DMS153 treated with DMSO at 0.1 percent for 48 hours (cell line): ENCODE measurements around the gene COMMD4.
"Not testable (repeated sequence)": the region's sequence is repeated elsewhere in the genome, so short reads cannot be mapped to it uniquely, and the experiment has no call there.

Experiments used
- DNase-seq: peaks from one replicate; lab custom pipeline; 2025; ENCODE audit not compliant: unreplicated experiment; lab: John Stamatoyannopoulos, UW

The COMMD4 gene

DNA sequence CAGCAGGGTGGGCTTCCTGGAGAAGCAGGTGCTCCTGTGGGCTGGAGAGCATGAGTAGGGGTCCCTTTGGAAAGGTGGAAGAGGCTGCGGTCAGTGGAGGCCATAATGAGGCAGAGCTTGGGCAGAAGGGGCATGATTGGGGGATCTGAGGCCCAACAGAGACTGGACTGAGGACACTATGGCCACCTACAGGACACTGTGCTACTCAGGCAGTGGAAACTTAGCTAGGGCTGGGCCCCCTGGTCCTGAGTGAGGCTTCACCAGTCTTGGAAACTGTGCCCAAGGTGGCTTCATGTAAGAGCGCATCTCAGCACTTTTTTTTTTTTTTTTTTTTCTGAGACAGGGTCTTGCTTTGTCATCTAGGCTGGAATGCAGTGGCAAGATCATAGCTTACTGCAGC, 6.3 kb upstream of the COMMD4 start:
- DNase-seq, result no peak

DNA sequence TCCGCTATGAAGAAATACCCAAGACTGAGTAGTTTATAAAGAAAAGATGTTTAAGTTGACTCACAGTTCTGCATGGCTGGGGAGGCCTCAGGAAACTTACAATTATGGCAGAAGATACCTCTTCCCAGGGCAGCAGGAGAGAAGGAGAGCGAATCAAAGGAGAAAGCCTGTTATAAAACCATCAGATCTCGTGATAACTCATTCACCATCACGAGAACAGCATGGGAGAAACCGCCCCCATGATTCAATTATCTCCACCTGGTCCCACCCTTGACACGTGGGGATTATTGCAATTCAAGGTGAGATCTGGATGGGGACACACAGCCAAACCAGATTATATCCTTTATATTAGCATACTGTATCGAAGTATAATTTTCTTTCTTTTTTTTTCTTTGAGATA, 3.8 kb upstream of the COMMD4 start:
- DNase-seq, result not testable (repeated sequence)

DNA sequence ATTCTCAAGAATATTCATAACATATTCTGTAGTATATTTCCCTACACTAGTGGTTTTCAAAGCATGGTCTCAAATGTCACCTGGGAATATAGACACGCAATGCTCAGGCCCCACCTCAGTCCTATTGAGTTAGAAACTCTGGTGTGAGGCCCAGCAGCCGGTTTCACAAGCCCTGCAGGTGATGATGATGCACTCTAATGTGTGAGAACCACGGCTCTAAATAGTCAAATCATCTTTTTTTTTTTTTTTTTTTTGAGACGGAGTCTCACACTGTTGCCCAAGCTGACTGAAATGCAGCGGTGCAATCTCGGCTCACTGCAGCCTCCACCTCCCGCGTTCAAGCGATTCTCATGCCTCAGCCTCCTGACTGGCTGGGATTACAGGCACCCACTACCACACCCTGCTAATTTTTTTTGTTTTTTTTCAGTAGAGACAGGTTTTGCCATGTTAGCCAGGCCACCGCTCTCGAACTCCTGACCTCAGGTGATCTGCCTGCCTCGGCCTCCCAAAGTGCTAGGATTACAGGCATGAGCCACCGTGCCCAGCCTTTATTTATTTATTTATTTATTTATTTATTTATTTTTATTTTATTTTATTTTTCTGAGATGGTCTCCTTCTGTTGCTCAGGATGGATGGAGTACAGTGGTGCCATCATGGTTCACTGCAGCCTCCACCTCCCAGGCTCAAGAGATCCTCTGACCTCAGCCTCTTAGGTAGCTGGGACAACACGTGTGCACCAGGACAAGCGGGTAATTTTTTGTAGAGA, 2.0 kb upstream of the COMMD4 start:
- DNase-seq, result not testable (repeated sequence)

DNA sequence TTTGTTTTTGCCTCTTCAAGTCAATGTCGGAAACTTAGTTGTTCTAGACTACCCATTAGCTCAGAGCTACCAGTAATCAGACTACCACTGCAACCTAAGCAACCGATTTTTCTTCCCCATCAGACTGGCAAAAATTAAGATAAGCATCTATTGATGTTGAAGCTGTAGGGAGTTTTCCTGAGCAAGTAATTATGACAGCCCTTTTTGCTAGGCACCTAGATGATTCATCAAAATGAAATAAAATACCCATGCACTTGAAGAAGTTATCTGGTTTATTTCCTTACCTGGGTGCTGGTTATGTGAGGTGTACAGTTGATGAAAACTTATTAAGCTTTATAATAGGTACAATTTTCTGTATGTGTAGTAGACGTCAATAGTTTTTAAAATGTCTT, 554 bp upstream of the COMMD4 start:
- no peak for DNase-seq

DNA sequence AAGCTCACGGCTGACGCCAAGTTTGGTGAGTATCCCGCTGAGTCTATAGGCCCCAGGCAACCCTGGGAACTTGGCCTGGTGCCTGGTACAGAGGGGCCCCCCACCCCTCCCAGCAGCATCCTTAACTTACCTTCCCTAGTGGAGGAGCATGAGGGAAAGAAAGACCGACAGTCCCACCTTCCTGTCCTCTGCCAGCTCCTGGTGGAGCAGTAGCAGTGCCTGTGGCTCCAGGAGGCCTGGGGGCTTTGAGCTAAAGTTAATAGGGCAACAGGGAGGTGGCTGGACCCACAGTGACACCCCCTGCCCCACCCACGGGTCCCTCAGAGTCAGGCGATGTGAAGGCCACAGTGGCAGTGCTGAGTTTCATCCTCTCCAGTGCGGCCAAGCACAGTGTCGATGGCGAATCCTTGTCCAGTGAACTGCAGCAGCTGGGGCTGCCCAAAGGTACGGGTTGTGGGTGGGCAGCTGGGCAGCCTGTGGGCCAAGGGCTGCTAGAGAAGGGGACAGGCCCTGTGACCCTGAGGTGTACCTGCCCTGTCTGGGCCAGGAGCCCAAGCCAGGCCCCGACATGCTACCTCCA, 2.9 kb downstream of the COMMD4 start:
- DNase-seq, result no peak

DNA sequence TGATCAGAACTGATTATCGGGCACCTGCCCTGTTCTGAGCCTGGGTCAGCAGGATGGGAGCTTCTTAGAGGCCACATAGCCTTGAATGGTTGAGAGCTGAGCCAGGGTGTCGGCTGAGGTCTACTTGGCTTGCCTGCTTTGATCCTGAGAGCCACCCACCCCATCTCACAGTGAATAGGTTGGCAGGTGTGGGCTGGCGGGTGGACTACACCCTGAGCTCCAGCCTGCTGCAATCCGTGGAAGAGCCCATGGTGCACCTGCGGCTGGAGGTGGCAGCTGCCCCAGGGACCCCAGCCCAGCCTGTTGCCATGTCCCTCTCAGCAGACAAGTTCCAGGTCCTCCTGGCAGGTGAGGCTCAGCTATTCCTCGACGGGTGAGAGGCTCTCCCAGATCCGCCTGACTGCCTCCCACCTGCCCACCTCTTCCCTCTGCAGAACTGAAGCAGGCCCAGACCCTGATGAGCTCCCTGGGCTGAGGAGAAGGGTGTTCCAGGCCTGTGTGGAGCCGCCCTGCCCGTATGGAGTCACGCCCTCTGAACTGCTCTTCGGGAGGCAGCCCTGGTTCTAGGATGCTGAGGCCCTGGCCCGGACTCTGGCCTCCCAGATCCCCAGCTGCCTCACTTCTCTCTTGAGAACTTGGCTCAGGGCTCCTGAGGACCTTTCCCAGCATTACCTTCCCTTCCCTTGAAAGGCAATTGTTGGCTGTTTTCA, 3.8 kb downstream of the COMMD4 start:
- no peak for DNase-seq

DNA sequence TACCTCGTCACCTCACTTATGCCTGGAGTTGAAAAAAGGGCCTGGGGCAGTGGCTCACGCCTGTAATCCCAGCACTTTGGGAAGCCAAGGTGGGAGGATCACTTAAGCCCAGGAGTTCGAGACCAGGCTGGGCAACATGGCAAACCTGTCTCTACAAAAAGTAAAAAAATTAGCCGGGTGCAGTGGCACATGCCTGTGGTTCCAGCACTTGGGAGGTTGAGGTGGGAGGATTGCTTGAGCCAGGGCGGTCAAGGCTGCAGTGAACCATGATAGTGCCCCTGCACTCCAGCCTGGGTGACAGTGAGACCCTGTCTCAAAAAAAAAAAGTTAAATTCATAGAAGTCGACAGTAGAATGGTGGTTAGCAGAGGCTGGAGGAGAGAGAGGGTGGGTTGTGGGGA, 6.4 kb downstream of the COMMD4 start:
- DNase-seq, result no peak

DNA sequence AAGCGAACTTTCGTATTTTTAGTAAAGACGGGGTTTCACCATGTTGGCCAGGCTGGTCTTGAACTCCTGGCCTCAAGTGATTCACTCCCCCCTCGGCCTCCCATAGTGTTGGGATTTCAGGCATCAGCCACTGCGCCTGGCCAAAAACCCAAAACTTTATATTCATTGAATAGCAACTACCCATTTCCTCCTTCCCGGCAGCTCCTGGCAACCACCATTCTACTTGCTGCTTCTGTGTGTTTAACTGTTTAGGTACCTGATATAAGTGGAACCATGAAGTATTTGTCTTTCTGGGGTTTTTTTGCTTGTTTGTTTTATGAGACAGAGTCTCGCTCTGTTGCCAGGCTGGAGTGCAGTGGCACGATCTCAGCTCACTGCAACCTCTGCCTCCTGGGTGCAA, 8.1 kb downstream of the COMMD4 start:
- DNase-seq, result not testable (repeated sequence)

DNA sequence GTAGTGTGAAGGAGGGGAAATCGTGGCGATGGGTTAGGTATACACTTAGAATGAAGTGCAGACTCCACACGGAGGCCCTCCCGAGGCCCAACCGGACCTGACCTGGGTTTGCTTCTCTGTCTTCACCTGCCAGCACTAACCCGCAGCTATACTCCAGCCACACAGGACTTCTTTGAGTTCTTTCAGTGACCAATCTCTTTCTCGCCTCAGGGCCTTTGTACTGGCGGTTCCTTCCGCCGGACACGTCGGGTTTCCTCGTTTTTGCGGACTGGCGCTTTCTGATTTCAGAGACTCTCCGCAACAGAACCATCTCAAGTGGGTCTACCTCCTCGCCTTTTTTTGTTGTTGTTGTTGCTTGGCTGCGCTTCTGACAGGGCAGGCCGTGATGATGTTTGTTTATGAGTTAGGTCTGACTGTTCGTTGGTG, 10.9 kb downstream of the COMMD4 start, which contains the start of gene NEIL1:
Gene NEIL1, plus strand, starts transcription at position 244 of the 426 bp plus-strand sequence. CDS start 1,867 bp downstream, outside the sequence.
- no peak for DNase-seq

DNA sequence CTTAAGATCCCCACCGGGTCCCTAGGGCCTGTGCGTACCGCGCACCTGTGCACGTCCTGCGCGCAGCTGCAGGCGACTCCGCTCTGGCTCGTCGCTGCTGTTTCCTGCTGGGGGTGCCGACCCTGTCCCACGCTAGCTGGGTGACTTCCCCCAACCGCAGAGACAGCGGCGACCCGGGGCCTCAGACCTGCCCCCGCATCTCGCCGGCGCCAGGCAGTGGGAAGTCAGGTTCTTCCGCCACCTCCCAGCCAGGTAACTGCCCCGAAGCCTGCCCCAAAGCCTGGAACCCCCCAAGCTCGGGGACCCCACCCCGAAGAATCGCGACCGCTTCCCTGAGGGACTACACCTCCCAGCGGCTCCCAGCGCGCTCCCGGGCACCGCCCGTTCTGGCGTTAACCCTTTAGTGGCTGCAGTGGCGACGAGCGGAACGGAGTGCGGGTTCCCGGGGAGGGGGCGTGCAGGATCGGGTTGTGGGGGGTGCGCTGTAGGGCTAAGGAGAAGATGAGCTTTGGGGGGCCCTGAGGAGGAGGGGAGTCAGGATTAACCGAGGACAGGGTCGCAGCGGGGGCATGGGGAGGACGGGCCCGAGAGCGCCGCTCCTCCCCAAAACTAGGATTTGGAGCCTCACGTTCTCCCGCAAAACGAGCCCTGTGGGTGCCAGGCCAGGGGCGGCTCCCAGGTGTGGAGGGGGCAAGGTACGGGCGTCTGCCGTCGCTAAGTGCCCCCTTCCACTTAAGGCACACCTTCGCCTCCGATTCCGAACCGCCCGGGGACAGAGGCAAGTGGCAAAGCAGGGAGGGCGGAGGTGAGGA, 11.6 kb downstream of the COMMD4 start:
- DNase-seq, result no peak

DNA sequence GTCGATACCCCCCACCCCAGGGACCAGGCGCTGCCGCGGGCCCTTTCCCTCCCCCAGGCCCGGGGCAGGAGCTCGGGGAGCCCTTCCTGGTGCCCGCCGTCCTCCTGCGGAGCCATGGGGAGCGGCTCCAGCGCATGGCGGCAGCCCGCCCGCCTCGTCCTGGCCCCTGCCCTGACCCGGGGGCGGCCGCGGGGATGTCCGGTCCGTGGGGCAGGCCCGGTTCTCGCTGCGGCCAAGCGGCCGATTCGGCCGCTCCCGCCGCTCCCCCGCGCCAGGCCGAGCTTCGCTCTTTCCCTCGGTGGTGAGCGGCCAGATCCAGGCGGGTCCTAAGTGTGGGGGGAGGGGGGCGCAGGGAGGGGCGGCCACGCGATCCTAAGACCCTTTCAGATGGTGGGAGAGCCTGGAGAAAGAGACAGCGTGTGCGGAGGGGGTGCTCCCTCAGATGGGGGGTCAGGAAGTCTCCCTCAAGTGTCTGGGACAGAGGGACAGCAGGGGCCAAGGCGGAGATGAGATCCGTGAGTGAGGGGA, 12.2 kb downstream of the COMMD4 start:
- no peak for DNase-seq

DNA sequence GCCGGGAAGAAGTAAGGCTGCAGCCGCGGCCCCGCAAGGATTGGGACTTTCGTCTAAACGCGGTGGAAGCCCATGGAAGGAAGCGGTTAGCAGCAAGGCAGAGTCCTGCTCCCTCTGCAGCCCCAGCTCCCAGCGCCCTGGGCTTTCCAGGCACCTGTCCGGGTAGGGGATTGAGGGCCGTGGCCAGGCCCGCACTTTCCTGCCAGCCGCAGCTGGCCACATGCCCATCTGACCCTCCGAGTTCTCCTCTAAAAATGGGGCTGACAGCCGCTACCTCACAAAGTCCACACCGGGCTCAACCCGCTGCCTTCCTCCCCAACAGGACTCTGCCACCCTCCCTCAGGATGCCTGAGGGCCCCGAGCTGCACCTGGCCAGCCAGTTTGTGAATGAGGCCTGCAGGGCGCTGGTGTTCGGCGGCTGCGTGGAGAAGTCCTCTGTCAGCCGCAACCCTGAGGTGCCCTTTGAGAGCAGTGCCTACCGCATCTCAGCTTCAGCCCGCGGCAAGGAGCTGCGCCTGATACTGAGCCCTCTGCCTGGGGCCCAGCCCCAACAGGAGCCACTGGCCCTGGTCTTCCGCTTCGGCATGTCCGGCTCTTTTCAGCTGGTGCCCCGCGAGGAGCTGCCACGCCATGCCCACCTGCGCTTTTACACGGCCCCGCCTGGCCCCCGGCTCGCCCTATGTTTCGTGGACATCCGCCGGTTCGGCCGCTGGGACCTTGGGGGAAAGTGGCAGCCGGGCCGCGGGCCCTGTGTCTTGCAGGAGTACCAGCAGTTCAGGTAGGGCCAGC, 12.9 kb downstream of the COMMD4 start:
- no peak for DNase-seq

DNA sequence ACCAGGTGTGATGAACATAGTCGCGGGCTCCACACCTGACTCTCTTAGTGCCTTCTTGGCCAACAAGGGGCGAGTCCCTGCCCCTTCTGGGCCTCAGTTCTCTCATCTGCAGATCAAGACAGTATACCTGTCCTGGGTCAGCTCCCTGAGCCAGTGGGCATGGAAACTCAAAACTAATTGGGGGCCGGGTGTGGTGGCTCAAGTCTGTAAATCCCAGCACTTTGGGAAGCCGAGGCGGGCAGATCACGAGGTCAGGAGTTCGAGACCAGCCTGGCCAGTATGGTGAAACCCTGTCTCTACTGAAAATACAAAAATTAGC, 13.4 kb downstream of the COMMD4 start:
- not testable (repeated sequence) for DNase-seq

DNA sequence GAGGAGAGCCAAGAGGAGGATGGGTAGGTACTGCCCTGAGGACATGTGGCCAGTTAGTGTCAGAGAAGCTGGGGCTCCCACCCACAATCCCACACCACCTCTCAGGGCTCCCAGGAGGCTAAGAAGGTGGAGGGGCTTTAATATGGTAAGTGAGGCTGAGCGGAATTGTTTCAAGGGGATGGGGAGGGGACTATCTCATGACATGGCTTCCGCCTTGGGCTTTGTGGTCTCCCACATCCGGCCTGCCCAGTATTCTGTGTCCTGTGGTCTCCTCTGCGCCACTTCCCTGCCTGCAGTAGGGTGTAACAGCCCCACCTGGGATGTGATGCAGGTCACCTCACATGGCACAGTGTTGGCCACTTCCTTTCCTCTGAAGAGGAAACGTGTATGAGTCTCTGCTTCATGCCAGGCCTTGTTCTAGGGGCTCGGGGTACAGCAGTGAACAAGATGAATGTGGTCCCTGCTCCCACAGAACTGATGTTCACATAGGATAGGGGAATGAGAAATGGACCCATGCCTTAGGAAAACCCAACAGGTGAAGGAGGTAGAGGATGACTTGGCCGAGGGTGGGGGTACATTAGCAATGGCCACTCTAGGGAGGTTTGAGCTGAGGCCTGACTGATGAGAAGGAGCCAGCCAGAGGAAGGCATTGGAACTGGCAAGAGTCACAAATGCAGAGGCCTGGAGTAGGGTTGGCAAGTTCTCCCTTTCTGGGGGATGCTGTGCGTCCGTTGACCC, 14.2 kb downstream of the COMMD4 start:
- DNase-seq, result no peak

DNA sequence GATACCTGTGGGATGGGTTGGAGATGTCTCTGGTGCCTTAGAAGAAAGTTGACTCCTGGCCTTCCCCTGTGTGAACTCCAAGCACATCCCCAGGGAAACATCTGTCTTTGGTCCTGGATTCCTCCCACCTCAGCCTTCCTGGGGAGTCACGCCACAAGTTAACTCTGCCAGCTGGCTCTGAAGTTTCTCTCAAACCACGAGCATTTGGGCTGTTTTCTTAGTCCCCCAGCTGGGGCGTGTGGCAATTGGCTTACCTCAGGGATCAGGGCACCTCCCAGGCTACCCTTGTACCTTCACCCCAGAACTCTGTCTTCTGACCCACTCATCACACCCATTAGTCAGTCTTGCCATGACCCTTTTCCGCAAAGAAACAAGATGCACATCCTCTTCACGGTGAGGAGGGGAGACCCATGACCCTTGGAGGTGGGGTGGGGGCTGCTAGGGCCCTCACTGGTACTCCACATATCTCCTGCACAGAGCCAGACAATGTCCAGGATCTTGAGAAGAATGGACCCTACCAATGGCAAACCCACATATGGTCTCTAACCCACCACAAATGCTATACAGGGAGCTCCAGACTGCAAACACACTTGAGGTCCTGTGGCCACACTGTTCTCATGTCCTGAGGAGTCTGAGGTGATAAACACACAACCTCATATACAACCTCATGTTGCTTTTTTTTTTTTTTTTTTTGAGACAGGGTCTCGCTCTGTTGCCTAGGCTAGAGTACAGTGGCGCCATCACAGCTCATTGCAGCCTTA, 14.9 kb downstream of the COMMD4 start:
- DNase-seq, result no peak

DNA sequence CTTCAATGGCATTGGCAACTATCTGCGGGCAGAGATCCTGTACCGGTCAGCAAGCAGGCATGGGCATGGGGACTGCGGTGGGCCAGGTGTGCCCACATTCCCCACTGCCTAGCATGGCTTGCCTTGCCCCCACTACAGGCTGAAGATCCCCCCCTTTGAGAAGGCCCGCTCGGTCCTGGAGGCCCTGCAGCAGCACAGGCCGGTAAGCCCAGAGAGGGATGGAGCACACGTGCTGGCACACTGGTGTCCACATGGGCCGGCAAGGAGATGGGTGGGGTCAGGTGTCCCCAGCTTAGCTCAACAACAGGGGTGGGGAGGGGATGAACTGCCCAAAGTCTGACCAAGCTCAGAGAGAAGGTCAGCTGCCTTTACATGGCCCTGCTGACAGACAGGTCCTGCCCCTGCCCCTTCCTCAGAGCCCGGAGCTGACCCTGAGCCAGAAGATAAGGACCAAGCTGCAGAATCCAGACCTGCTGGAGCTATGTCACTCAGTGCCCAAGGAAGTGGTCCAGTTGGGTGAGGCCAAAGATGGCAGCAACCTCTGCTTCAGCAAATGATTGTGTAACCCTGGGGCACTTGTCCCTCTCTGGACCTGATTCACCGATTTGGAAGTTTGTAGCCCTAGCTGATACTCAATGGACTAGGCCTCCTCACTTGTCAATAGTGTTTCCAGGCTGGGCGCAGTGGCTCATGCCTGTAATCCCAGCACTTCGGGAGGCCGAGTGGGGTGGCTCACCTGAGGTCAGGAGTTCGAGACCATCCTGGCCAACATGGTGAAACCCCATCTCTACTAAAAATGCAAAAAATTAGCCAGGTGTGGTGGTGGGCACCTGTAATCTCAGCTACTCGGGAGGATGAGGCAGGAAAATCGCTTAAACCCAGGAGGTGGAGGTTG, 16.6 kb downstream of the COMMD4 start:
- no peak for DNase-seq

DNA sequence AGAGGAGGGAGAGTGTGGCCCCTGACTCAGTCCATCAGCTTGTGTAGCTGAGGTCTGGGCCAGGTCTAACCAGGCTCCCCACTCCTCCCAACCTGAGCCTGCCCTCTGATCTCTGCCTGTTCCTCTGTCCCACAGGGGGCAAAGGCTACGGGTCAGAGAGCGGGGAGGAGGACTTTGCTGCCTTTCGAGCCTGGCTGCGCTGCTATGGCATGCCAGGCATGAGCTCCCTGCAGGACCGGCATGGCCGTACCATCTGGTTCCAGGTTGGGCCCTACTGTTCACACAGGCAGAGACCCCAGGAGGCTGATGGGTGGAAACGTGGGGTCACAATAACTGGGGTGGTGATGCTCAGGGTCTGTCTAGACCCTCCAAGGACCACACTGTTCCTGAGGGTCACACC, 17.7 kb downstream of the COMMD4 start:
- DNase-seq, result no peak

DNA sequence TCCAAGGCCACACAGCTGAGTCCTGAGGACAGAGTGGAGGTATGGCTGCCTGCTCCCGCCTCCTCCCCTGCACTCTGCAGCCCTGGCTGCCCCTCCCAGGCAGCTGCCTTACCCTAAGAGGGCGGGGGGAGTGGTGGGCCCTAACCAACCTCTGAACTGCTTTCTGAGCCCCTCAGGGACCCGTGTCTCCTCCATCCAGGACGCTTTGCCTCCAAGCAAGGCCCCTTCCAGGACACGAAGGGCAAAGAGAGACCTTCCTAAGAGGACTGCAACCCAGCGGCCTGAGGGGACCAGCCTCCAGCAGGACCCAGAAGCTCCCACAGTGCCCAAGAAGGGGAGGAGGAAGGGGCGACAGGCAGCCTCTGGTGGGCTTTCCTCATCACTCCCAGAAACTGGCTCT, 18.6 kb downstream of the COMMD4 start:
- no peak for DNase-seq
